Right lobe of liver (tissue), 6 donors: ENCODE results near the gene DIP2C. TPM values are rescaled to one million over a fixed set of nuclear protein-coding genes. Genes with fewer than 3 reads are reported as not detected.

Experiments used
- ATAC-seq, 4 donors: fragments of 200-7000 bp; cut with Tn5 transposase; one replicate each; pipeline ENCODE4 v1.9.1; 2020; ENCODE audit warnings: mild to moderate bottlenecking in 4 of 4, moderate library complexity in 4 of 4
- DNase-seq, 3 donors: peaks; one replicate each; pipeline ENCODE4 v3.0.0-alpha.2; 2020
- H3K27ac ChIP-seq, 3 donors: fragments of 200-600 bp; one replicate each; pipeline ENCODE4 v1.8.0; 2022
- H3K27me3 ChIP-seq, 2 donors: fragments of 200-600 bp; one replicate each; pipeline ENCODE4 v1.8.0; 2022
- H3K36me3 ChIP-seq, 4 donors: fragments of 200-600 bp; sonication (generic) in 1 of 4; one replicate each; pipeline versions ENCODE4 v1.5.1 to v1.8.0; 2017 to 2022; ENCODE audit warnings: control low read depth in 1 of 4
- H3K4me1 ChIP-seq, 4 donors: fragments of 200-600 bp; sonication (generic) in 1 of 4; one replicate each; pipeline versions ENCODE4 v1.5.1 to v1.8.0; 2017 to 2022; ENCODE audit warnings: control low read depth in 1 of 4
- H3K4me3 ChIP-seq, 3 donors: fragments of 200-600 bp; one replicate each; pipeline ENCODE4 v1.8.0; 2022
- H3K9me3 ChIP-seq, 4 donors: fragments of 200-600 bp; sonication (generic) in 1 of 4; one replicate each; pipeline versions ENCODE4 v1.5.1 to v1.8.0; 2017 to 2022; ENCODE audit warnings: control low read depth in 1 of 4
- POLR2A ChIP-seq: fragments of 450-650 bp; IDR thresholded peaks from one replicate; pipeline ENCODE4 v1.6.1; 2017; ENCODE audit warnings: antibody characterized with exemption, mild to moderate bottlenecking
- WGBS: methylation state at CpG from one replicate; pipeline ENCODE4 v1.1.6; 2018; ENCODE audit warnings: low coverage, low lambda C conversion rate; ENCODE audit not compliant: insufficient coverage; ENCODE audit errors: missing lambda C conversion rate; 5-methylcytosine and 5-hydroxymethylcytosine counted together
- intact Hi-C, 2 donors: fragments of 100-400 bp; cut with DNase I; formaldehyde crosslinking; loops; one replicate each; pipeline versions ENCODE4 v1.11.2 to v1.14.1; 2022
- total RNA-seq, 6 experiments: library from RNA; depleted of rRNA in 2 of 6; stranded (reverse); fragments of >200 nt in 2 of 6; fragmentation: NEBNext Ultra II Directional in 3 of 6; extraction: Animal tissue kit (Norgen Biotek cat#: 25700) in 3 of 6; gene quantifications; one replicate each; pipeline versions ENCODE4 v1.1.0 to v1.2.4, GENCODE V29; 2016 to 2023
- TF ChIP-seq, protein P1 (sequence below), 4 donors: fragments of 200-600 bp in 3 of 4; fragments of 450-650 bp in 1 of 4; IDR thresholded peaks; one replicate each; pipeline versions ENCODE4 v1.5.1 to v1.8.0; 2016 to 2022; ENCODE audit warnings: antibody characterized with exemption in 4 of 4, mild to moderate bottlenecking in 2 of 4
- donor health status: DM: no; HTN: yes; CAD: no.
- donor health status: DM: no; HTN: no; CAD: no.
- donor health status: DM: no; HTN: no; CAD: no.
- donor health status: DM: no; HTN: yes; CAD: no.
- donor health status: DM: no; HTN: yes; CAD: no.

Gene DIP2C
- total RNA-seq, 6 experiments from 2014 or later = 8.0 to 13.5 (median 11.7) TPM

DNA sequence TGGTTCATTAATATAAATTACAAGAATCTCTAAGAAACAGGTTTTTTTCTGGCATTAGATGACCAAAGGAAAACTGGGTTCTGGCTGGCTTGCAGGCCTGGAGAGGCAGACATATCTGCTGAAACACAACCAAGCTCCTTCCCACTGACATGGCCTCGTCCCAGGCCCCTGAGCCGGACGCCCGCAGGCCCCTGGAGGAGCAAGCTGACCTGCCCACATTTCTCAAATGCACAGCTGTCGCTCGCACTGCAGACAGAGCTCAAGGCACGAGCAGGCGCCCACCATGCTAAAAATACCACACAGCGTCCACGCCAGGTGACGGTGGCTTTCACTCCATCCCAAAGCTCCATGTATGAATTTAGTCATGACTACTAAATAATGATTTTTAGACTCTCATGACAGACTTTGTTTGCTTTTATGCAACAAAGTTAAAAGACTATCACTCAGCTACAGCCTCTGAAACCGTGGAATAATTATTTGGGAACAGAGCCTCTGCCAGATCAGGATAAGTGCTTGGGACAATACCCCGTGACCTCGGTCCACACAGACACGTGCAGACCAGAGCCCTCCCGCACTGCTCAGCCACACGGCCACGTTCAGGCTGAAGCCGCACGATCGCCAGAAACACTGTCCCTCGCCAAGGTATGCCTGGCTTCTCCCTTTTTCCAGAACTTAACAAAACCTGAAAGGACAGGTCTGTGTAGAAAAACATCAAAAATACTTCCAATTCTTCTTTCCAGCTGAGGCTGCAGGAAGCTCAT is 71.1 kb downstream of the DIP2C start:
- Histone ChIP-seq H3K27me3 (no peaks in the 10 kb centered on the region), H3K36me3 (no peaks in the 10 kb centered on the region), H3K4me1 (peaks cover 0 to 7% (median 0%) of the 10 kb centered on the region in 4 donors), H3K27ac (peak overlapping the region in 1 of 3 donors; percentile 24), H3K9me3 (no peaks in the 10 kb centered on the region), H3K4me3 (no peak overlapping the region)
- peak; percentile 28 to 67 (median 62) for ATAC-seq
- DNase-seq = peak in 1 of 3 donors; percentile 66
- intact Hi-C loops = no loop called here
- 47% methylated on average over 7 of the region's 22 CpGs for WGBS
- TF ChIP-seq POLR2A = no peak
- TF ChIP-seq, protein P1, sequence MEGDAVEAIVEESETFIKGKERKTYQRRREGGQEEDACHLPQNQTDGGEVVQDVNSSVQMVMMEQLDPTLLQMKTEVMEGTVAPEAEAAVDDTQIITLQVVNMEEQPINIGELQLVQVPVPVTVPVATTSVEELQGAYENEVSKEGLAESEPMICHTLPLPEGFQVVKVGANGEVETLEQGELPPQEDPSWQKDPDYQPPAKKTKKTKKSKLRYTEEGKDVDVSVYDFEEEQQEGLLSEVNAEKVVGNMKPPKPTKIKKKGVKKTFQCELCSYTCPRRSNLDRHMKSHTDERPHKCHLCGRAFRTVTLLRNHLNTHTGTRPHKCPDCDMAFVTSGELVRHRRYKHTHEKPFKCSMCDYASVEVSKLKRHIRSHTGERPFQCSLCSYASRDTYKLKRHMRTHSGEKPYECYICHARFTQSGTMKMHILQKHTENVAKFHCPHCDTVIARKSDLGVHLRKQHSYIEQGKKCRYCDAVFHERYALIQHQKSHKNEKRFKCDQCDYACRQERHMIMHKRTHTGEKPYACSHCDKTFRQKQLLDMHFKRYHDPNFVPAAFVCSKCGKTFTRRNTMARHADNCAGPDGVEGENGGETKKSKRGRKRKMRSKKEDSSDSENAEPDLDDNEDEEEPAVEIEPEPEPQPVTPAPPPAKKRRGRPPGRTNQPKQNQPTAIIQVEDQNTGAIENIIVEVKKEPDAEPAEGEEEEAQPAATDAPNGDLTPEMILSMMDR (IDR thresholded peaks at IDR 0.05) = no peak

DNA sequence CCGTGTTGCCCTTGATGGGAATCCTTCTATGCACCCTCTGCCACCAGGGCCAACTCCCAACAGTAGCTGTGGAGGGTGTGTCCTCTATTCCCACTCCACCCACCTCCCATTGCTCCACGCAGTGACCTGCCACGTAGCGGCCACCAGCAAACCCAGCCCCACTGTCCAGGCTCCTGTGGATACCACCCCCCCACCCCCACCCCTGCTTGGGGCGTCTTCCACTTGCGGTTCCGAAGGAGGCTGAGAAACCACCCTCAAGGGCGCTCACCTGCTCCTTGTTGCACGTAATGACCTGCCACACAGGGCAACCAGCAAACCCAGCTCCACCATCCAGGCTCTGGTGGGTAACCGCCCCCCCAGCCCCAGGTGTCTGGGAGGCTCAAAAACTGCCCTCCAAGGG is 72.0 kb downstream of the DIP2C start:
- no peaks in the 10 kb centered on the region for H3K36me3 ChIP-seq
- H3K27ac ChIP-seq = no peak overlapping the region
- no peaks in the 10 kb centered on the region for H3K9me3 ChIP-seq
- no peak for ATAC-seq
- peak in 1 of 3 donors; percentile 8 for DNase-seq
- WGBS = 100% methylated on average over 8 of the region's 10 CpGs
- no peak overlapping the region for H3K4me3 ChIP-seq
- intact Hi-C loops = no loop called here
- TF ChIP-seq, protein P1 (IDR thresholded peaks at IDR 0.05) = no peak
- no peak for TF ChIP-seq POLR2A
- H3K27me3 ChIP-seq = no peaks in the 10 kb centered on the region
- H3K4me1 ChIP-seq = peaks cover 0 to 7% (median 0%) of the 10 kb centered on the region in 4 donors

DNA sequence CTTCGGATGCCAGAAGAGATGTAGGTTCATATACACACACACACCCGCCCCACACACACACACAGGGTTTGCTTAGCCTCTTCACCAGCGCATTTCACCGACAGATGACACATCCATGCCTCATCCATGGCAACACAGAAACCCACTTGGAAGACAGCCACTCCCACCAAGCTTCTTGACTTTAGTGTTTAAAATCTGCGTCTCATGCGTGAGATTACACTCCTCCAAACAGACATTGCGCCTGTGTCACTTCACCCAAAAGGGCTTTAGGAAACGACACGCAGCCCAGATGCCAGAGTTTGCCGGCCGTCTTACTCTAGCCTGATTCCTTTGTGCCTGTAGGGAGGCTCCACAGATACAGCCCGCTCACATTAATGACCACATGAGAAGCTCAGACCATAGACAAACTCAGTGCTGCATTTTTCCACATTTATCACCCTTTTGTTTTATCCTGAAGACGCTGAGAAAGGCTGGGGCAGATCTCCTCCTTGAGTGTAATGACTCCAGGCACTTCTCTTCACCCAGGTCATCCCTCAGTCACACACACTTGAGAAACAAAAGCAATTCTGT is 73.8 kb downstream of the DIP2C start:
- no peaks in the 10 kb centered on the region for H3K36me3 ChIP-seq
- peaks cover 0 to 7% (median 0%) of the 10 kb centered on the region in 4 donors for H3K4me1 ChIP-seq
- DNase-seq (peak in 1 of 3 donors; percentile 1), ATAC-seq (no peak)
- no peak overlapping the region for H3K4me3 ChIP-seq
- no peaks in the 10 kb centered on the region for H3K27me3 ChIP-seq
- no peak for TF ChIP-seq POLR2A
- TF ChIP-seq, protein P1 (IDR thresholded peaks at IDR 0.05) = no peak
- intact Hi-C loops = no loop called here
- H3K27ac ChIP-seq = no peak overlapping the region
- WGBS = 89% methylated on average over 12 of the region's 13 CpGs
- no peaks in the 10 kb centered on the region for H3K9me3 ChIP-seq

DNA sequence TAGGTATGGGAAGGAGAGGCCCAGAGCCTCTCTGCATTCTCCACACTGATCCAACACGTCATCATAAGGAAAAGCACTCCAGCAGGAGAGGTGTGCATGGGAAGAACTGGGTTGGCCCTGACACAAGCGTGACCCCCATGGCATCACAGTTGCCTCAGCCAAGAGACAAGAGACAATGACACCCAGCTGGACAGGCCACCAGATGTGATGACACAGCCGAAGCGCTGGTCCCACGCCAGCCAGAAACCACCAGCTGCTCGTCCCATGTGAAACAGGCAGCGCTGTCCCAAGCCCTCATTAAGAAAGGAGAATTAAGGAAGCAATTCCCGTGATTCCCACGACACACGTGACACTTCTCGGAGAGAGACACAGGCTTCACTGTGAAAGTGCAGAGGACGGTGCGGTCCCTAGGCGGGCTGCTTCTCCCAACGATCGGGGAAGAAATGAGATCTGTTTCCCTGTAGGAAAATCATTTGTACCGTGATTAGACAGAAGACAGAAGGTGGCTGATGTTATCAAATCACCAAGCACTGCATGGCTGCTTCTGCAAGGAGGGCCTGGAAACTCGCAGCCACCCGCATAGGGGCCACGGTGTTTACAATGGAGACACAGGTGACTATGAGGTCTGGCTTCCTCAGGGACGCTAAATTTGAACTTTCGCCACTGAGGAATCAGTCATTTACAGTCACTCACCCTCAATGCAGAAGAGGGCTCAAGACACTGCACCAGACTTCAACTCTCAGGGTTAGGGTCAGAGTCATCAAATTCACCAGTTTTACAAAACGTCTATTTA is 74.5 kb downstream of the DIP2C start:
- Histone ChIP-seq H3K4me1 (peaks cover 0 to 7% (median 0%) of the 10 kb centered on the region in 4 donors), H3K27me3 (no peaks in the 10 kb centered on the region), H3K36me3 (no peaks in the 10 kb centered on the region), H3K27ac (no peak overlapping the region), H3K4me3 (no peak overlapping the region), H3K9me3 (no peaks in the 10 kb centered on the region)
- DNase-seq = peak in 1 of 3 donors; percentile 17
- intact Hi-C loops = no loop called here
- no peak for ATAC-seq
- no peak for TF ChIP-seq POLR2A
- TF ChIP-seq, protein P1 (IDR thresholded peaks at IDR 0.05) = no peak
- WGBS = 91% methylated on average over 7 of the region's 23 CpGs
